ENCODE results near the gene PACRG. TPM values are rescaled to one million over a fixed set of nuclear protein-coding genes. Genes with fewer than 3 reads are reported as not detected.

Gene PACRG
- total and polyA plus RNA-seq, 2 of the 8 experiments (the other 6 are each of a cell fraction or from before 2014, with no cell fraction given) = 0.44 to 0.54 TPM

DNA sequence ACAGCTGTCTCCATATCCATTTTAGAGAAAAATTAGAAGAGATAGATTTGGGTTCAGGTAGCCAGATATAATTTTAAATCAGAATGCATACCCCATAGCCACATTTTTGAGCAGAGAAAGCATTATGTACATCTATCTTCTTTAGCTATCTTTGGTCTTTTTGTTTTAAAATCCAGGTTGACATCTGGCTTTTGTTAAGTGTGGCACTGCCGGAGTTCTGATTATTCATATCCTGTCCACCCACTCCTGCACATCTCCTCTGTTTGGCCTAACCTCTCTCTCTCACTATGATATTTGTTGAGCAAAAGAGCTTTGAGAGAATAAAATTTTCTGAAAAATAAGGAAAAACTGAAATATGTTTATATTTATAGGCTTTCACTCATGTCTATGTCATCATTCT, 189.7 kb downstream of the PACRG start (continued):
- no peak for TF ChIP-seq TAF7 (optimal IDR thresholded peaks at IDR 0.05; ENCODE audit: borderline replicate concordance, low read depth, low read length)
- TF ChIP-seq BRCA1 (IDR thresholded peaks at IDR 0.05; ENCODE audit: low read depth, low read length) = no peak
- no peak for TF ChIP-seq BCL11A (IDR thresholded peaks at IDR 0.05; ENCODE audit: low read depth in 2 of 2, low read length in 2 of 2)
- TF ChIP-seq MAFK (IDR thresholded peaks at IDR 0.05; ENCODE audit: low read depth, low read length) = no peak
- TF ChIP-seq JUN (IDR thresholded peaks at IDR 0.05; ENCODE audit: low read depth, low read length) = no peak
- TF ChIP-seq SP4 (IDR thresholded peaks at IDR 0.05; ENCODE audit: low read length) = no peak
- TF ChIP-seq JUND (IDR thresholded peaks at IDR 0.05; ENCODE audit: low read length) = no peak
